SK-N-SH (cell line): ENCODE results near the gene AGO3.

Experiments used
- EP300 ChIP-seq, 2 experiments: IDR thresholded peaks; 2 replicates each; pipeline versions ENCODE4 v1.4.0 to v1.6.1; 2012; ENCODE audit warnings: borderline replicate concordance in 1 of 2, low read depth in 1 of 2, low read length in 1 of 2
- EZH2phosphoT487 ChIP-seq: fragments of 200-600 bp; sonication (generic); IDR thresholded peaks from 2 replicates; pipeline ENCODE4 v1.6.1; 2017; ENCODE audit warnings: low read depth, mixed run types, mild to moderate bottlenecking, antibody characterized with exemption, moderate library complexity, borderline replicate concordance
- FOXM1 ChIP-seq: IDR thresholded peaks from 2 replicates; pipeline ENCODE4 v1.4.0; 2012; ENCODE audit warnings: low read depth, mild to moderate bottlenecking
- GABPA ChIP-seq: IDR thresholded peaks from 2 replicates; pipeline ENCODE4 v1.4.0; 2012; ENCODE audit warnings: low read depth, mild to moderate bottlenecking
- JUND ChIP-seq: IDR thresholded peaks from 2 replicates; pipeline ENCODE4 v1.4.0; 2012
- MXI1 ChIP-seq: IDR thresholded peaks from 2 replicates; pipeline ENCODE4 v1.6.1; 2012; ENCODE audit warnings: mild to moderate bottlenecking, low read depth, low read length, improper control_type of control experiment
- POLR2AphosphoS5 ChIP-seq: IDR thresholded peaks from 2 replicates; pipeline ENCODE4 v1.6.1; 2012; ENCODE audit warnings: low read depth, low read length
- RAD21 ChIP-seq: IDR thresholded peaks from 2 replicates; pipeline ENCODE4 v1.6.1; 2012; ENCODE audit warnings: mild to moderate bottlenecking, low read length
- RCOR1 ChIP-seq: fragments of 150-350 bp; IDR thresholded peaks from 2 replicates; pipeline ENCODE4 v1.6.1; 2017; ENCODE audit warnings: antibody characterized with exemption, low read length
- SIN3A ChIP-seq: IDR thresholded peaks from 2 replicates; pipeline ENCODE4 v1.6.1; 2012; ENCODE audit warnings: low read depth, mild to moderate bottlenecking, low read length, moderate library complexity, borderline replicate concordance
- TAF1 ChIP-seq: IDR thresholded peaks from 2 replicates; pipeline ENCODE4 v1.6.1; 2012; ENCODE audit warnings: low read depth, mild to moderate bottlenecking, low read length, moderate library complexity, borderline replicate concordance
- TF ChIP-seq, protein P1 (sequence below): fragments of 200-600 bp; sonication (generic); IDR thresholded peaks from 2 replicates; pipeline ENCODE4 v1.6.1; 2017; ENCODE audit warnings: antibody characterized with exemption, mild to moderate bottlenecking, moderate library complexity
- TF ChIP-seq, protein P2 (sequence below): fragments of 150-350 bp; IDR thresholded peaks from 2 replicates; pipeline ENCODE4 v1.6.1; 2017; ENCODE audit warnings: antibody characterized with exemption, low read length, low read depth, borderline replicate concordance

DNA sequence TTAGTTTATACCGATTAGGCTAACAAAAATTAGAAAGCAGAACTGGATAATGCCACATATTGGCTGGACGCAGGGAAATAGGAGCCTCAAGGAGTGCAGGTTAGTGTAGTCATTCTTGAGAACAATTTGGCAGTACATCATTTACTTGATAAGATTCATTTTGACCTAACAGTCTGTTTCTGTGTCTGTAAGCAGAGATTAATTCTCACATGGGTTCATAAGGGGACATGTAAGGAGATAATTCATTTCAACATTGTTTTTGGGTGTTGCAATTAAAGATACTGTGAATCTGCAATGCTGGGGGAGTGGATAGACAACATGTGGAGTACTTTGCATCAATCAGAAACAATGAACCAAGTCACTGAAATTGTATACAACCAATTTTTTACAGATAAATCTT lies 32.0 kb downstream of the AGO3 start:
- TF ChIP-seq EZH2phosphoT487, result no peak
- TF ChIP-seq TAF1, result no peak
- no peak for TF ChIP-seq SIN3A
- no peak for TF ChIP-seq GABPA
- no peak for TF ChIP-seq RAD21
- TF ChIP-seq, protein P1, sequence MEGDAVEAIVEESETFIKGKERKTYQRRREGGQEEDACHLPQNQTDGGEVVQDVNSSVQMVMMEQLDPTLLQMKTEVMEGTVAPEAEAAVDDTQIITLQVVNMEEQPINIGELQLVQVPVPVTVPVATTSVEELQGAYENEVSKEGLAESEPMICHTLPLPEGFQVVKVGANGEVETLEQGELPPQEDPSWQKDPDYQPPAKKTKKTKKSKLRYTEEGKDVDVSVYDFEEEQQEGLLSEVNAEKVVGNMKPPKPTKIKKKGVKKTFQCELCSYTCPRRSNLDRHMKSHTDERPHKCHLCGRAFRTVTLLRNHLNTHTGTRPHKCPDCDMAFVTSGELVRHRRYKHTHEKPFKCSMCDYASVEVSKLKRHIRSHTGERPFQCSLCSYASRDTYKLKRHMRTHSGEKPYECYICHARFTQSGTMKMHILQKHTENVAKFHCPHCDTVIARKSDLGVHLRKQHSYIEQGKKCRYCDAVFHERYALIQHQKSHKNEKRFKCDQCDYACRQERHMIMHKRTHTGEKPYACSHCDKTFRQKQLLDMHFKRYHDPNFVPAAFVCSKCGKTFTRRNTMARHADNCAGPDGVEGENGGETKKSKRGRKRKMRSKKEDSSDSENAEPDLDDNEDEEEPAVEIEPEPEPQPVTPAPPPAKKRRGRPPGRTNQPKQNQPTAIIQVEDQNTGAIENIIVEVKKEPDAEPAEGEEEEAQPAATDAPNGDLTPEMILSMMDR, result no peak
- TF ChIP-seq JUND, result no peak
- TF ChIP-seq, protein P2, sequence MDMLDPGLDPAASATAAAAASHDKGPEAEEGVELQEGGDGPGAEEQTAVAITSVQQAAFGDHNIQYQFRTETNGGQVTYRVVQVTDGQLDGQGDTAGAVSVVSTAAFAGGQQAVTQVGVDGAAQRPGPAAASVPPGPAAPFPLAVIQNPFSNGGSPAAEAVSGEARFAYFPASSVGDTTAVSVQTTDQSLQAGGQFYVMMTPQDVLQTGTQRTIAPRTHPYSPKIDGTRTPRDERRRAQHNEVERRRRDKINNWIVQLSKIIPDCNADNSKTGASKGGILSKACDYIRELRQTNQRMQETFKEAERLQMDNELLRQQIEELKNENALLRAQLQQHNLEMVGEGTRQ, result no peak
- no peak for TF ChIP-seq MXI1
- no peak for TF ChIP-seq RCOR1
- TF ChIP-seq FOXM1, result no peak
- TF ChIP-seq EP300 (IDR thresholded peaks at IDR 0.05; ENCODE audit: borderline replicate concordance in 1 of 2, low read depth in 1 of 2, low read length in 1 of 2), result no peak
- TF ChIP-seq POLR2AphosphoS5, result no peak
